IPS DF 19.7 (cell line): ENCODE data around the gene ATP6V0E1.

ENCODE experiments used
- DNase-seq: peaks from one replicate; pipeline ENCODE4 v3.0.0-alpha.2; 2013; ENCODE audit warnings: low read depth, low spot score

Gene ATP6V0E1

GRCh38 chr5:172956936-172957335 is 26.6 kb upstream of the ATP6V0E1 start:
- DNase-seq = no peak

GRCh38 chr5:172957458-172957857 is 26.1 kb upstream of the ATP6V0E1 start:
- no peak for DNase-seq

- no peak for DNase-seq
Observed at GRCh38 chr5:172958331-172959046, 25.1 kb upstream of the ATP6V0E1 start.

- DNase-seq = no peak
Observed at GRCh38 chr5:172959824-172960799, 23.5 kb upstream of the ATP6V0E1 start.

- DNase-seq = no peak
Observed at GRCh38 chr5:172969921-172970320, 13.7 kb upstream of the ATP6V0E1 start.

- no peak for DNase-seq
Observed at GRCh38 chr5:172971482-172971881, 12.1 kb upstream of the ATP6V0E1 start.

GRCh38 chr5:172972552-172972951 is 11.0 kb upstream of the ATP6V0E1 start:
- DNase-seq = no peak

GRCh38 chr5:172973127-172973916 is 10.2 kb upstream of the ATP6V0E1 start:
- no peak for DNase-seq

- no peak for DNase-seq
Observed at GRCh38 chr5:172973931-172974330, 9.6 kb upstream of the ATP6V0E1 start.

GRCh38 chr5:172975289-172975688 is 8.3 kb upstream of the ATP6V0E1 start:
- DNase-seq = no peak

- DNase-seq = no peak
Observed at GRCh38 chr5:172979778-172980177, 3.8 kb upstream of the ATP6V0E1 start.

- DNase-seq = no peak
Observed at GRCh38 chr5:172981931-172982330, 1.6 kb upstream of the ATP6V0E1 start.

GRCh38 chr5:172984244-172984953 is 828 bp downstream of the ATP6V0E1 start:
- DNase-seq = peak; percentile 38

- DNase-seq = no peak
Observed at GRCh38 chr5:172985596-172985995, 2.0 kb downstream of the ATP6V0E1 start.

- no peak for DNase-seq
Observed at GRCh38 chr5:172988276-172988675, 4.7 kb downstream of the ATP6V0E1 start.

- no peak for DNase-seq
Observed at GRCh38 chr5:172990776-172991175, 7.2 kb downstream of the ATP6V0E1 start.

- DNase-seq = no peak
Observed at GRCh38 chr5:172994405-172994804, 10.8 kb downstream of the ATP6V0E1 start.

GRCh38 chr5:172999372-172999973 is 15.9 kb downstream of the ATP6V0E1 start:
- no peak for DNase-seq

GRCh38 chr5:172999974-173000373 is 16.4 kb downstream of the ATP6V0E1 start:
- no peak for DNase-seq

- DNase-seq = no peak
Observed at GRCh38 chr5:173001229-173001841, 17.8 kb downstream of the ATP6V0E1 start.
